Endothelial cell of umbilical vein (primary cell): Measurements from ENCODE around the gene CYTIP. TPM values are rescaled to one million over a fixed set of nuclear protein-coding genes. Genes with fewer than 3 reads are reported as not detected.

Experiments used
- BruUV-seq: library from RNA; stranded (reverse); fragments of 400-500 nt; replicated peaks from 2 replicates; lab custom pipeline; 2021; lab: Mats Ljungman, UMichigan
- CTCF ChIA-PET: fragments of 300-600, 350-600 bp; sonication (Branson Sonifier 250); formaldehyde crosslinking; loops from one replicate; lab custom pipeline; 2021; ENCODE audit warnings: antibody characterized with exemption, inconsistent platforms; lab: Charles Lee
- POLR2A ChIA-PET: fragments of 300-600, 350-600 bp; sonication (Branson Sonifier 250); formaldehyde crosslinking; loops from one replicate; lab custom pipeline; 2021; ENCODE audit warnings: antibody characterized with exemption, inconsistent platforms; lab: Charles Lee
- DNase-seq: peaks from one replicate; pipeline ENCODE4 v3.0.0-alpha.2; 2011; ENCODE audit warnings: low read depth, low spot score
- FAIRE-seq: peaks from 2 replicates; lab custom pipeline; 2011; peaks lifted over from hg19 to GRCh38; lab: Jason Lieb, UNC
- H2AFZ ChIP-seq: 2 replicates; pipeline ENCODE4 v1.6.0; 2012; ENCODE audit warnings: low read depth, low read length, control low read depth, inconsistent platforms
- H3K27ac ChIP-seq: 2 replicates; pipeline ENCODE4 v1.5.1; 2011; ENCODE audit warnings: low read depth, mild to moderate bottlenecking, control low read depth, low read length, moderate library complexity; ENCODE audit not compliant: insufficient read depth
- H3K27me3 ChIP-seq, 2 experiments: 2 replicates each; pipeline versions ENCODE4 v1.6.0 to v1.6.1; 2011; ENCODE audit warnings: low read length in 2 of 2, mixed read lengths in 1 of 2; ENCODE audit not compliant: control insufficient read depth in 2 of 2, insufficient read depth in 2 of 2
- H3K36me3 ChIP-seq, 2 experiments: 2 replicates in 1 of 2; 3 replicates in 1 of 2; pipeline ENCODE4 v1.5.1; 2011; ENCODE audit warnings: low read length in 2 of 2, mild to moderate bottlenecking in 1 of 2, moderate library complexity in 1 of 2; ENCODE audit not compliant: control insufficient read depth in 2 of 2, insufficient read depth in 2 of 2; ENCODE audit errors: extremely low read depth in 1 of 2
- H3K4me1 ChIP-seq: 3 replicates; pipeline ENCODE4 v1.5.1; 2011; ENCODE audit warnings: mild to moderate bottlenecking, low read length; ENCODE audit not compliant: control insufficient read depth, insufficient read depth; ENCODE audit errors: extremely low read depth
- H3K4me2 ChIP-seq: 2 replicates; pipeline ENCODE4 v1.6.1; 2011; ENCODE audit warnings: low read length, control low read depth, mixed read lengths; ENCODE audit not compliant: insufficient read depth
- H3K4me3 ChIP-seq, 3 experiments: fragments of 200-600 bp in 1 of 3; sonication (generic), shearing (Covaris generic) in 1 of 3; replicated peaks in 1 of 3; 2 replicates each; pipeline ENCODE4 v1.5.1; 2011 to 2016; ENCODE audit warnings: control low read depth in 3 of 3, low read length in 3 of 3, mild to moderate bottlenecking in 2 of 3, inconsistent platforms in 1 of 3, low read depth in 1 of 3, moderate library complexity in 1 of 3; ENCODE audit not compliant: insufficient read depth in 1 of 3
- H3K79me2 ChIP-seq: 2 replicates; pipeline ENCODE4 v1.6.0; 2012; ENCODE audit warnings: low read length, inconsistent platforms; ENCODE audit not compliant: control insufficient read depth, insufficient read depth
- H3K9ac ChIP-seq: replicated peaks from 2 replicates; pipeline ENCODE3; 2011; ENCODE audit warnings: low read length, control low read depth; ENCODE audit not compliant: insufficient read depth; ENCODE audit errors: extremely low read depth
- H3K9me1 ChIP-seq: replicated peaks from 3 replicates; pipeline ENCODE4 v1.6.0; 2011; ENCODE audit warnings: mild to moderate bottlenecking, low read length; ENCODE audit not compliant: control insufficient read depth, insufficient read depth; ENCODE audit errors: extremely low read depth
- H3K9me3 ChIP-seq: replicated peaks from 2 replicates; pipeline ENCODE4 v1.5.1; 2012; ENCODE audit warnings: low read length, inconsistent platforms; ENCODE audit not compliant: control insufficient read depth, insufficient read depth
- H4K20me1 ChIP-seq: replicated peaks from 2 replicates; pipeline ENCODE3; 2011; ENCODE audit warnings: mild to moderate bottlenecking, low read length; ENCODE audit not compliant: control insufficient read depth, insufficient read depth; ENCODE audit errors: extremely low read depth
- CTCF ChIP-seq, 2 donors: IDR thresholded peaks; 1 replicate in 1 of 2; 2 replicates in 1 of 2; pipeline ENCODE4 v1.5.1; 2011; ENCODE audit warnings: low read length in 2 of 2, mild to moderate bottlenecking in 2 of 2, moderate library complexity in 2 of 2, control low read depth in 1 of 2, inconsistent platforms in 1 of 2, low read depth in 1 of 2; ENCODE audit not compliant: insufficient read depth in 1 of 2; ENCODE audit errors: extremely low read depth in 1 of 2
- EZH2 ChIP-seq: IDR thresholded peaks from 2 replicates; pipeline ENCODE4 v1.6.1; 2012; ENCODE audit warnings: borderline replicate concordance, low read depth, mild to moderate bottlenecking, moderate library complexity, low read length, inconsistent platforms; ENCODE audit not compliant: severe bottlenecking
- FOS ChIP-seq: IDR thresholded peaks from 2 replicates; pipeline ENCODE4 v1.6.1; 2011; ENCODE audit warnings: mild to moderate bottlenecking, low read length, moderate library complexity, borderline replicate concordance; ENCODE audit not compliant: insufficient read depth
- GATA2 ChIP-seq: IDR thresholded peaks from 2 replicates; pipeline ENCODE4 v1.7.0; 2011; ENCODE audit warnings: low read depth, mild to moderate bottlenecking, moderate library complexity, mixed read lengths, low read length; ENCODE audit not compliant: insufficient read length, insufficient read depth
- JUN ChIP-seq: IDR thresholded peaks from 2 replicates; pipeline ENCODE4 v1.6.1; 2011; ENCODE audit warnings: borderline replicate concordance, low read depth; ENCODE audit not compliant: insufficient read length, insufficient read depth
- MAX ChIP-seq: IDR thresholded peaks from 2 replicates; pipeline ENCODE4 v1.6.1; 2011; ENCODE audit not compliant: insufficient read depth, insufficient read length
- MYC ChIP-seq: IDR thresholded peaks from one replicate; pipeline ENCODE4 v1.6.1; 2011; ENCODE audit warnings: mild to moderate bottlenecking, low read depth, low read length
- POLR2A ChIP-seq: IDR thresholded peaks from 2 replicates; pipeline ENCODE4 v1.6.1; 2012; ENCODE audit warnings: low read depth, mild to moderate bottlenecking, control low read depth, low read length
- POLR2AphosphoS5 ChIP-seq: IDR thresholded peaks from 2 replicates; pipeline ENCODE4 v1.6.1; 2012; ENCODE audit warnings: low read depth, mild to moderate bottlenecking, control low read depth, low read length, moderate library complexity; ENCODE audit not compliant: insufficient read depth
- dilution Hi-C: fragments of 300-500 bp; cut with MboI; formaldehyde crosslinking; loops from one replicate; pipeline ENCODE4 v1.15.0; 2019; ENCODE audit warnings: low sequenced_read_pairs; ENCODE audit not compliant: extremely low pct_ligation_motif_present
- intact Hi-C: fragments of 100-400 bp; cut with micrococcal nuclease; formaldehyde crosslinking; loops from one replicate; pipeline ENCODE4 v1.10.0; 2022
- polyA plus RNA-seq, 4 experiments: library from polyadenylated mRNA; depleted of rRNA in 3 of 4; stranded (reverse) in 3 of 4; unstranded in 1 of 4; fragments of >200 nt; gene quantifications; 2 replicates each; pipeline versions ENCODE4 v1.2.1 to v1.2.3, GENCODE V29; 2011 to 2012; ENCODE audit warnings: missing spikeins in 1 of 4
- total RNA-seq: library from RNA; stranded (reverse); gene quantifications from 2 replicates; pipeline ENCODE4 v1.2.3, GENCODE V29; 2021

Gene CYTIP
- total and polyA plus RNA-seq, 2 donors (not counting 3 experiments of a cell fraction or from before 2014, with no cell fraction given), result not detected

DNA sequence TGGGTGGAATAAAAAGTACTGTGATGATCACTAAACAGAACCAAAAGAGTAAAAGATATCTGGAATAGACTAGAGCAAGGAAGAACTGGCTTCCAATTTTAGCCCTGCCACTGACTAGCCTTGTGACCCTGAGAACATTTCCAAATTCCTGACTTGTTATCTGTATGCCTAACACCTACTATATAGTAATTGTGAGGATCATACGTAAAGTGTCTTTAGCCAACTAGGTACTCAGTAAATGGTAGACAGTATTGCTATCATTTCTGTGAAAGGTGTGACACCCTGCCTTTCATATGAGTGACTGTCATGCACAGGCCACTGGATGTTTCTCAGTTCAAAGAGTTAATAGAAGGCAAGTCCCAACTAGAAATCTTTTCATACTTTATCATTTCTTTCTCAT is 29.8 kb downstream of the CYTIP start:
- no peak overlapping the region for H3K4me2 ChIP-seq
- H4K20me1 ChIP-seq, result no peaks in the 10 kb centered on the region
- H3K36me3 ChIP-seq, result no peaks in the 10 kb centered on the region
- no peaks in the 10 kb centered on the region for H3K79me2 ChIP-seq
- dilution Hi-C loops, result no loop called here
- BruUV-seq, result no TSS peak
- no peak overlapping the region for H3K9ac ChIP-seq
- ChIA-PET POLR2A (no interaction called here), CTCF (interaction anchor here (1.0 kb wide), 1 partner anchor 112 kb away, joined by 3 read pairs; no protein-coding TSS in a partner anchor)
- no peak overlapping the region for H2AFZ ChIP-seq
- no peaks in the 10 kb centered on the region for H3K4me1 ChIP-seq
- FAIRE-seq, result no peak
- no peak for TF ChIP-seq JUN
- no peak for TF ChIP-seq FOS
- H3K27me3 ChIP-seq, result no peaks in the 10 kb centered on the region
- intact Hi-C loops, result no loop called here
- no peak overlapping the region for H3K4me3 ChIP-seq
- H3K27ac ChIP-seq, result no peak overlapping the region
- H3K9me1 ChIP-seq, result no peaks in the 10 kb centered on the region
- DNase-seq, result no peak
- H3K9me3 ChIP-seq, result no peaks in the 10 kb centered on the region

- intact Hi-C loops (no loop called here), dilution Hi-C loops (no loop called here)
- POLR2A ChIA-PET, result no interaction called here
- Histone ChIP-seq H3K9me1 (no peaks in the 10 kb centered on the region), H3K4me3 (no peak overlapping the region), H3K9me3 (no peaks in the 10 kb centered on the region), H3K4me2 (no peak overlapping the region), H3K4me1 (no peaks in the 10 kb centered on the region), H3K79me2 (no peaks in the 10 kb centered on the region), H3K36me3 (no peaks in the 10 kb centered on the region), H3K27me3 (no peaks in the 10 kb centered on the region), H4K20me1 (no peaks in the 10 kb centered on the region), H3K9ac (no peak overlapping the region), H3K27ac (no peak overlapping the region), H2AFZ (no peak overlapping the region)
- FAIRE-seq (no peak), DNase-seq (no peak)
- CTCF ChIA-PET, result interaction anchor here (1.0 kb wide), 1 partner anchor 111 kb away, joined by 3 read pairs; no protein-coding TSS in a partner anchor
- BruUV-seq, result no TSS peak
- no peak for TF ChIP-seq CTCF (IDR thresholded peaks at IDR 0.05; ENCODE audit: extremely low read depth in 1 of 2, insufficient read depth in 1 of 2, low read depth in 1 of 2, low read length in 2 of 2)
- TF ChIP-seq POLR2AphosphoS5, result no peak
- no peak for TF ChIP-seq JUN
- TF ChIP-seq FOS, result no peak
- TF ChIP-seq POLR2A, result no peak
- TF ChIP-seq GATA2, result no peak
- no peak for TF ChIP-seq EZH2
- TF ChIP-seq MYC, result no peak
- no peak for TF ChIP-seq MAX
Measured at GRCh38 chr2:157413326-157414035, 30.4 kb downstream of the CYTIP start.
